Activated CD8-positive, alpha-beta memory T cell treated with anti-CD3 and anti-CD28 coated beads, Interleukin-2, amount 50 U/mL, for 24 hours (primary cell): ENCODE measurements around the gene MSL3.
A peak's percentile ranks its signal among the peaks of the same experiment; 100 is the strongest.

Experiments
- DNase-seq: peaks from one replicate; pipeline ENCODE4 v3.0.0-alpha.2; 2020; ENCODE audit errors: extremely low read depth

Gene MSL3, protein sequence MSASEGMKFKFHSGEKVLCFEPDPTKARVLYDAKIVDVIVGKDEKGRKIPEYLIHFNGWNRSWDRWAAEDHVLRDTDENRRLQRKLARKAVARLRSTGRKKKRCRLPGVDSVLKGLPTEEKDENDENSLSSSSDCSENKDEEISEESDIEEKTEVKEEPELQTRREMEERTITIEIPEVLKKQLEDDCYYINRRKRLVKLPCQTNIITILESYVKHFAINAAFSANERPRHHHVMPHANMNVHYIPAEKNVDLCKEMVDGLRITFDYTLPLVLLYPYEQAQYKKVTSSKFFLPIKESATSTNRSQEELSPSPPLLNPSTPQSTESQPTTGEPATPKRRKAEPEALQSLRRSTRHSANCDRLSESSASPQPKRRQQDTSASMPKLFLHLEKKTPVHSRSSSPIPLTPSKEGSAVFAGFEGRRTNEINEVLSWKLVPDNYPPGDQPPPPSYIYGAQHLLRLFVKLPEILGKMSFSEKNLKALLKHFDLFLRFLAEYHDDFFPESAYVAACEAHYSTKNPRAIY

DNA sequence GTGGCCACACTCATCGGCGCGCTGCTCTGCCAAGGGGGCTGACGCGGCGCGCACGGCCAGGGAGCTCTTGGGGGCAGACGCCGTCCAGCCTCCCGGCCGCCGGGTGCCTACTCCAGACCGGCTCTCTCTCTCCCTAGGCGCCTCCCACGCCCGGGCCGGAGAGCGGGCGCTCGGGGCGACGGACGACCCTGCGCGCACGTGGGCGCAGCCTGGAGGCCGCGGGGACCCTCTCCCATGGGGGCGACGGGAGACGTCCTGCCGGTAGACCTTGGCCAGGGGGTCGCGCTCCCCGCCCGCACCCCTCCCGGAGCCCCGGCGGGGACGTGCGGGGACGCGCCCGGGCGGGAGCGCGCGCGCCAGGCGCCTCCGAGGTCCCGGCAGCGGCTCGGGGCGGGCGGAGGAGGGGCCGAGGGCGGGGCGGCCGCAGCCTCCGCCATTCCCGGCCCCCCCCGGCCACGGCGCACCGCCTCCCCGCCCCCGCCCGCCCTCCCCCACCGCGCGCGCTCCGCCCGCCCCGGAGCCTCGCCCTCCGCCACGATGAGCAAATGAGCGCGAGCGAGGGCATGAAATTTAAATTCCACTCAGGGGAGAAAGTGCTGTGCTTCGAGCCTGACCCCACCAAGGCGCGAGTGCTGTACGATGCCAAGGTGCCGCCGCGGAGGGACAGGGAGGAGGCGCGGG is at the start of gene MSL3:
MSL3 (plus strand) TSS at position 519 of the 681 bp plus-strand sequence; CDS start at position 546, 27 bp downstream.
- no peak for DNase-seq

DNA sequence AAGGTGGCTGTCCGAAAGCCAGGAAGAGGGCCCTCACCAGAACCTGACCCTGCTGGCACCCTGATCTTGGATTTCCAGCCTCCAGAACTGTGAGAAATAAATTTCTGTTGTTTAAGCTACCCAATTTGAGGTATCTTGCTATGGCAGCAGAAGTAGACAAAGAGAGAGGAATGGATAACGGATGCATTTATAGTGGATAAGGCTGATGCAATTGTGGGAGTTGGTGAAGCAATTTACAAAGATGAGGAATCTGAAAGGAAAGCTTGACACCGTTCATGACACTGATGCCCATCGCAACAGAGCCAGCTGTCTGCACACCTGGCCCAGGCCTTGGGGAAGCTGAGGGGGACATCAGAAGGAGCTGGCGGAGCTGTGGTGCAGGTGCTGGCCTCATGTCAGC is 35.7 kb upstream of the MSL3 start:
- DNase-seq: no peak

DNA sequence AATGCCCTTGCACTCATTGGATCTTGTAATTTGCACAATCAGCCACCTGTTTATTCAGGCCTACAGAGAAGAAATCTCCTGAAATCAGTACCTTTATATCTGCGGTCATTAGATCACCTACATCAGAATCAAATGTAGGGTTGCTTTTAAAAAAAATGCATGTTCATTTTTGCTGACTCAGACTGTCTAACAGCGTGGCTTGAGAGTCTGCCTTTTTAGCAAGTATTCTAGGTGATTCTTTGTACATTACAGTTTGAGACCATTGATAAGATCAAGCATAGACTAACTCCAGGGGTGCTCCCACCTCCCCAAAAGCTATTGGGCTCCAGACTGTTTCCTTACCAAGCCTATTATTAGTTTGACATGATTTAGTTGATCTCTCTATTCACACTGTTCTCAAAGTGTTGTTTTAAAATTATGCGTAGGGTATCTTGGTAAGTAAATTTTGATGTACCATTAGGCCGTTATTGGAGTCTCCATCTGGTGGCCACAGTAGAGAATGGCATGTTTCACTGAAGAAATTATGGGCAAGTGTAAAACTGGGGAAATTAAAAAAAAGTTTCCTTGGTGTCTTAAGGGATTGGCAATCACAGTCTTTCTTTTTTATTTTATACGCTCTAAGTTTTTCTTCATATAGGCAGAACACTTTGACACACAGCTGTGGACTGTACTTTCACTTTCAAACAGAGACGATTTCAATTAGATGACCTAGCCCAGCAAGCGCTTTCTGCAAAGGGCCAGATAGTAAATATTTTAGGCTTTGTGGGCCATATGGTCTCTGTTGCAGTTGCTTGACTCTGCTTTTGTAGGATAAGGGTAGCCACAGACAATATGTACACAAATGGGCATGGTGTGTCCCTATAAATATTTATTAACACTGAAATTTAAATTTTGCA is 33.7 kb upstream of the MSL3 start:
- no peak for DNase-seq

DNA sequence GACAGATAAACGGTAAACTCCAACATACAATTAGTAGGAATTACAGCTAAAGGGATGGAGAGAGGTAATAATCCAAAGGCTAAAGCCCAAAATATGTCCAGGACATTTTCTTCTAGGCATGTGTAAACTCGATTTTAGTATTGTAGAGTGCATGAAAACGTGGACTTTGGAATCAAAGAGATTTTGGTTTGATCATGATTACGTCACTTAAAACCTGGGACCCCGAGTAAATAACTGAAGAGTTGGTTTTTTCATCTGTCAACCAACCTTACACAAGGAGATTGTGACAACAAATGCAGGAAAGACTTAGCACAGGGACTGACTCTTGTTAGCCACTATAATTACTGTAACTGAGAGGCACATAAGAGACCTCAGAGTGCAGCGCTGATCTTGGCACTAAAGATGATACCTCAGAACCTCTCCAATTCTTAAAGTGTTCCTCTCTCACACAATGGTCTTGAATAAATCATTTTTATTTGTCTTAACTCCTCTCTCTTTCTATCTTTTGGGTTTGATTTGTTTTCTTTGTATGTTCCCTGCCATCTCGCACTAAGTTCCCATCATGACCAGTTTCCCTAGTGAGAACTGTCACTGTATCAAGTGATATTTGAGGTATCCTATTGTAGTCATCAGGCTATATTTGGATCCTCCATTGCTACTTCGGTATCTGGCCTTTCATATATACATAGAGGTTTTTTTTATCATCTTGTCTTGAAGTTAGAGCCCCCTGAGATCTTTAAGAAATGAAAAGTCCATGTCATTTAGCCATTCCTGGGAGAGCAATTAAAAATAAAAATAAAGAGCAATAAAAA is 32.2 kb upstream of the MSL3 start:
- DNase-seq: no peak

DNA sequence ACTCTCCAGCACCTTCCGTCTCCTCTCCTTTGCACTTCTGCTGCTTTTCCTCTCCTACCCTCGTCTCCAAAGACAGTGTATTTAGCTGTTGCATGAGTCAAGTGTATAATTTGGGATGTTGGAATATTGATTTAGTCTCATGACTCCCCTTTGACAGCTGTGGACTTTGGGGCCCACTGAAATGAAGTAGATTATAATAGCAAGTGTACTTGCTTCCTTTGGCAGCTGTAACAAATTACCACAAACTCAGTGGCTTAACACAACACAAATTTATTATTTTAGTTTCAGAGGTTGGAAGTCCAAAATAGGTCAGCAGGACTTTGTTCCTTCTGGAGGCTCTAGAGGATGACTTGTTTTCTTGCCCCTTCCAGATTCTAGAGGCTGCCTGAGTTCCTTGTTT is 29.5 kb upstream of the MSL3 start:
- DNase-seq: no peak

DNA sequence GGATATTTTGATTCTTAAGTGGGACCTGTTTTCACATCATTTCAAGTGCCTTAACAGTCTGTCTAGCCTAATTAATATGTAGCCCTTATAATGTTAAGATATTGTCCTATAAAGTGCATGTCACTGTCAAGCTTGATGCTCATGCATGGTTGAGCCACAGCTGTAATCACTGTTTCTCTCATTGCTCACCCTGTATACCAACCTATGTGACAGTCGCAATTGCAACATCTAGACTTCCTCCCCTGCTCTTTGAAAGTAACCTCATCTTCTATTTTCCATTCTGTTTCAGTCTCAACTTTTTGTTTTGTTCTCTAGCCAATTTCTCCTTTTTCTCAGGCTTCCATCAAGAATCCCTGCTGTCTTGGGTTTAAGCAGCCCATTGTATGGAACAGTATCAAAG is 24.4 kb upstream of the MSL3 start:
- DNase-seq: no peak

DNA sequence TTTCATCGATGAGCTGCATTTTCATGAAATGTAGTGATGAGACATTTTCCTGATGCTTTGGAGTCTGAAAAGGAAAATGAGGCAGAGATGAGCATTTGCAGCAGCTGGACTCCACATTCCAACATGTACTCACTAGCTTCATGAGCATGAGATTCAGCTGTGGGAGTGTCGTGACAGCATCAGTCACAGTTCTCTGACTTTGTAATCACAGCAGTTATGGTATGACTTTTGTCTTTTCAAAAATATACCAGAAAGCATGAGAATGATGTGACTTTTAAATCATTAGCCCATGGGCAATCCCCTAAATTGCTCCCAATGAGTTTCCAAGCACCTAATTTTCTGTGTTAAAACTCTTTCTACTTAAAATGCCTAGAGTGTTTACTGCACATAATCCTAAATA is 18.3 kb upstream of the MSL3 start:
- DNase-seq: no peak

DNA sequence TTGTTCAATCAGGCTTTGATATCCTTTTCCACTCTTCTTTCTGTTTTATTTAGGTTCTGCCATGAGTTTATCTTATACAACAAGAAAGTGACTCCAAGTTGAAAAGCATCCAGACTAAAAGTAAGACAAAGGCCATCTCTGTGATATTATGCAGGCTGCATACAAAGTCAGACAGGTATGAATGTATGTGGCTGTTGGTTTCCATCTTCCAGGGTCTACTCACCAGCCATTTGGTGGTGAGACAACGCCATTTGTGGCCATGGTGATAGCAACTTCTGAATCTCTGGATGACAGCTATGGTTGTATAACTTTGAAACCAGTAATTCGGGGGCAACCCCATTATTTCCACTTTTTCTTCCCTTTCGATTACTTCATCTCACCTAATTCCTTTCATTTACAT is 17.2 kb upstream of the MSL3 start:
- DNase-seq: no peak

DNA sequence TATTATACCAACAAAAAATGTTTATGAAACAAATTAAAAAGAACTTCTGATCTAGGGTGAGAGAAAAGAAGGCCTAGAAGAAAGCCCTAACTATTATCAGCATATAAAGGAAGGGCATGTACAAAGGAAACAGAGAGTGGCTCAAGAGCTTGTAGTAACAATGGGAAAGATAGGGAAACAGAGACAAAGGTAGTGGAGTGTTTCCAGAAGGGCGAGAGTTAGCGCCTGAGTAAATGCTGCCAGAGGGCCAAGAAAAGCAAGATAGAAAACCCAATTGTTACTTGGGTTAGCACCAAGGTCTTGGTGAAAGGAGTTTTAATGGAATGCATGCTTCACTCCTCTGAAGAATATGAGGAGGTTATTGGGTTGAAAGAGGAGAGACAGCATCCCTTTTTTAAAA is 16.5 kb upstream of the MSL3 start:
- no peak for DNase-seq

DNA sequence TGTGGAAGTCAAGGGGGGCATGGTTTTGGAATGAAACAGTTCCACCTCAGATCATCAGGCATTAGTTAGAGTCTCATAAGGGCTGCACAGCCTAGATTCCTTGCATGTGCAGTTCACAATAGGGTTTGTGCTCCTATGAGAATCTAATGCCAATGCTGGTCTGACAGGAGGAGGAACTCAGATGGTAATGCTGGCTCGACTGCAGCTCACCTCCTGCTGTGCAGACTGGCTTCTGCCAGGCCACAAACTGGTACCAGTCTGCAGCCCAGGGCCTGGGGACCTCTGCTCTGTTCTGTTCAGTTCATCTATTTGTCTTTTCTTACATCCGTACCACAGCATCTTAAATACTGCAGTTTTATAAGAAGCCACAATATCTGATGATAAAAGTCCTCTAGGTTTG is 12.2 kb upstream of the MSL3 start:
- DNase-seq: no peak

DNA sequence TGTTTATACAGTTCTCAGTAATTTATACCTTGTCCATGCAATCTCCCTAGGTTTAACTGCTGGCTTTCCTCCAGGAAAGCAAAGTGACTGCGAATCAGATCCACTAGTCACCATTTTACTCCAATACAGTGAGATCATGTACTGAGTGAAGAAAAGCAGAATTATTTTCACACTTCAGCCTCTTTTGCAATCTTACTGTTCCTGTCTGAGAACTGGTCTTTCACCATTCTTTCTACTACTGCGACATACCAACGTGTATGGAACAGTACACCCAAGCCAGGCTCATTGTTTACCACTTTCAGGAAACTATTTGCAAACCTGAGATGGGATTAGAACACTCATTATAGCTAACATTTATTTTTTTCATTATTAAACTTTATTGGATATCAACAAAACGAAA is 8.0 kb upstream of the MSL3 start:
- no peak for DNase-seq

DNA sequence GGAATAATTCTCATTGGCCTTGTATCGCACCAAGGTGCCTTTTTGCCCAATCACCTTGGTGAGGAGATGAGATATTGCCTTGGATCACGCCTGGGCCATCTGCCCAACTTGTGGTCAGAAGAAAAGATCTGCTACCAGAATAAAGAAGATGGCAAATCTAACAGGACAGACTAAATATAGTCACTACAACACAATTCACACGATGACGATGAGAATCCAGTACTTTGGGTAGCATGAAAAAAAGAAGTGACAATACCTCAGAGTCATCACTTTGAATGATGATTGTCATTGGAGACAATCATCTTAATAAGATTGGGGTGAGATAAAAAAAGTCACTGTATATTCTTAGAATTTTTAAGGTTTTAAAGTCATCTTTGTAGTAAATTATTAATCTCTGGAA is 7.3 kb upstream of the MSL3 start:
- no peak for DNase-seq

DNA sequence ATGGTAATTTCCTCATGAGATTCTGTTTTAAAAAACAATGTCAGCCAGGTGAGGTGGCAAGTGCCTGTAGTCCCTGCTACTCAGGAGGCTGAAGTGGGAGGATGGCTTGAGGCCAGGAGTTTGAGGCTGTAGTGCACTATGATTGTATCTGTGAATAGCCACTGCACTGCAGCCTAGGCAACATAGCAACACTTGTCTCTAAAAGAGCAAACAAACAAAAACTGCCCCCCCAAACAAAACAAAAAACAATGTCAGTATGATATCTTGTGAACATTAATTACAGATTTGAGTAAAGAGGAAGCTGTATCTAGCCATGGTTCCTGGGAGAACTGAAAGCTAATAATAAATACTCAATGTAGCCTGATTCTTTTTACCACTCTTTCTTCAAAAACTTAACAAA is 6.8 kb upstream of the MSL3 start:
- no peak for DNase-seq

DNA sequence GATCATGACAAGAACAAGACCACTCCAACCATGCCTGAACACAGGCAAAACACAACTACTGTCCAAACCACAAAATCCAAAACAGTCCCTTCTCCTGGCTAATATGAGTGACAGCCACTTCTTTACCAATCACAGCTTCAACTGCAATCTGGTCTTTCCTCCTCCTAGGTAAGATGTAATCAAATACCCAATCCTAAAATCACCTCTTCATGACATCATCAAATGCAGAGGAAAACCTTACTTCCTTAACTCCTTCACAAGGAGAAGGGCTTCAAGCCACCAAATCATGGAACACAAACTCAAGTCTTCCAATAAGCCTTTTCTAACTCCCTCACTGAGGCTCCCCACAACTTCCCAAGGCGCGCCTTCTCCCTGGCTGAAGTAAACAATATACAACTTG is 4.4 kb upstream of the MSL3 start:
- no peak for DNase-seq

DNA sequence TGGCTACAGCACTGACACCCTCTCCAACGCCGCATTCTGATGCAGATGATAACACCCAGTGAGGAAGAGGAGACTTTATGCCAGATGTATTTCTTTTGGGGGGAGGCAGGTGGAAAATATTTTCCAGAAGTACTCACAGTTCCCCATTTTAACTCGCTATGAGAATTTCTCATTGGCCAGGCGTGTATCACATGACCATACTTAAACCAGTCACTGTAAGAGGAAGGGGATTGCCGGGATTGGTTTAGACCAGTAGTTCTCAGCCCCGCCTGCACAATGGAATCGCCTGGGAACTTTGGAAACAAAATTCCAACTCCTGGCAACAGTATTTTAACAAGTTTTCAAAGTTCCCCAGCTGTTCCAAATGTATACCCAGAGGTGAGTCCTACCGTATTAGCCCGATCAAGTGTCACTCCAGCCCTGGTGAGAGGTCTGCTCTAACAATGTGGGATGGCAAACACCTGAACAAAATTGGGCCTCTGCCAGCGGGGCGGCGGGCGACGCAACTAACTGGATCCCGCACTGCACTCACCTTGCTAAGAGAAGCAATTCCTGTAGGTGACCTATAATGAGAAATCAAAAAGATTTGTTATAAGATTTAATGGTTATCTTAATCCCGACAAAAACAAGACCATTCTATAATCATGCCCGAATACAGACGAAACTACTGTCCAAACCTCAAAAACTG is 2.9 kb upstream of the MSL3 start:
- DNase-seq: no peak

DNA sequence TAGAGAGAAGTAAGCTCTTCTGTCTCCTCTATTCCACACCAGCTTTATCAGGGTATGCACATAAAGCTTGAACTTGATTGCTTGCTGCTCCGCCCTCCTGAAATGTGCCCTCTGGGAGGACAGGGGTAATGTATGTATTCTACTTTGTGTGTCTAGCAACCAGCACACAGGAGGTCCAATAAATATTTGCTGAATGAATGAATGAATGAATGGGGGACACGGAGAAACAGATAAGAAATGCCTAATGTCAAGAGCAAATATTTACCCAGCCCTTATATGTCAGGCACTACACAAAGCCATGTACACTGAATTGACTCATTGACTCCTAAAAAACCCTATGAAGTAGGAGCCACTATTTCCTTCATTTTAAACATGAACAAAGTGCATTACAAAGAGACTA is 2.3 kb upstream of the MSL3 start:
- no peak for DNase-seq

DNA sequence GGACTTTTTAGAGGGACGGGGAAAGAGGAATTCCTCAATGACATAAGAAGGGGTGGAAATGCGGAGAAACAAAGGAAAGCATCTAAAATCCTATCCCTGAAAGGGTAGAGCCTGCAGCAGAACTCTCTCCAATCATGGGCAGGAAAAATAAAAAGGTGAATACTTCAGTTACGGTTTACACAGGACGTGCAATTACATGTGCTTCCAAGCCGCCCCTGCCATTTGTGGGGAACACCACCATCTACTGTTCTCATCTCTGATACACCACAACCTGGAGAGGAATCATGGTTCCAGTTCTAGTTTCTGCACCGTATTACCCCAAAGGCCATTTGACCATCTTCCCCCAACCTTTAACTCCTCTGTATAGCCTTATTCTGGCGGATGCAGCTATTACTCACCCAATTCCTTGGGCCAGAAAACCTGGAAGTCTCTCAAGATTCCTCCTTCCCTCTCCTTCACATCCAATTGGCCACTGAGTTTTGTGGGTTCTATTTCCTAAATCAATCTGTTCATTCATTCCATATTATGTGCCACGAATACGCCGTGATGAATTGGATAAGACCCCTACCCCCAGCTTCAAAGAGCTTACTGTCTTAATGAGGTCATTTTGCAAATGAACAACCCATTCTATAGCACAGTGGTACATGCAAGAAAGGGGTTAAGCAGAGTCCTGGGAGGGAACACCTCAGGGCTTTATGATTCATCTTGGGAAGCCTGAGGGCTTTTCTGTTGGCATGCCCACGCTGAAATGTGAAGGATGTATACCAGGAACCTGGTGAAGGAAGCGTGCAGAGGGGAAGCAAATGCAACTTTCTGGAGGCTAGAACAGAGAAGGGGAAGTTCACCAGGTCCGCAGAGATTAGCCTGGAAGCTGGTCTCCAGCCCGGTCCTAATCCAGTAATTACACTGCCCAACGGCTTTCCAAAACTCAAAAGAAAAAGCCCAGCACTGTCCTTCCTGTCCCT is 1.4 kb upstream of the MSL3 start:
- DNase-seq: no peak

DNA sequence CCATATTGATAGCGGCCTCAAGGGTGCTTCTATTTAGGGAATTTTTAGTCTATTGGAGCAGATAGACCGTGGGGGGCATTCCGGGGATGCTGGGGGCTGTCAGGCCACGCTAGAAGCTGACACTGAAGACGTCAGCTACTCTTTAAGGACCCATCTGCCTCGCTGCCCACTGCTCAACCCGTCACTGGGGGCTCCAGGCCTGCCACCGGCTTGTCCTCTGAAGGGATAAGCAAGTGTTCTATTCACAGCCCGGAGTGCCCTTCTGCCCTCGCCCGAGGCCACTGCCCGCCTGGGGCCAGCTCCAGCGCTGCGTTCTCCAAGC is 679 bp upstream of the MSL3 start:
- DNase-seq: no peak

DNA sequence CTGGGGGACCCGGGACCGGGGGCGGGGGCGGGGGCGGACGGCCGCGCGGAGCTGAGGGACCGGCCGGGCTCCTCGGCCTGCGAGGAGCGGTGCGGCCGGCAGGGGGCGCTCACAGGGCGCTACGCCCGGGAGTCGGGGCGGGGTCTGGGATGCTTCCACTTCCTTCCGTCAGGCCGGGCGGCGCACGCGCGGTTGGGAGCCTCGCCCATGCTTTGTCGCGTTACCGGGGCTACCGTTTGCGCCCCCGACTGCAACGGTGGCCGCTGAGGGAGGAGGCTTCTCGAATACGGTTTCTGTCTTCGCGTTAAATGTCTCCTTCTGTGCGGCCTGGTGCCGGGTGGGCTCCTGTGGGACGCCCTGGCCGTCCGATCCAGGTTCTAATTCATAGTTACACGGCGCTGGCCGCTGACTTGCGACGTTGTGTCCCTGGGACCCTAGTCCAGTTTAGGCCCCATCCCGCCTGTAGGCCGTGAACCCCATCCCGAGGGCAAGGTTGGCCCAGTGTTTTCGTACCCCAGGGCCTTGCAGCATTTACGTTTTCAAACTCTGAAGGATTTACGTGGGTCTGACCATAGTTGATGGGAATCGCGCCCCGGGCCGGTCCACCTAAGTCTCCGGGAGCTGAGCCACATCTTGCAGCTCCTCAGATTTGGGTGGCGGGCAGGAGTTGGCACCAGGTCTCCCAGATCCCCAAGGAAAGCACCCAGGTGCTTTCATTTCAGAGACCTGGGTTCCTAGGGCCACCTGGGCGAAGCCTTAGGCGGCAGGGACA is 549 bp downstream of the MSL3 start:
- DNase-seq: peak; percentile 65
